Stimulated activated CD4-positive, alpha-beta T cell treated with anti-CD3 and anti-CD28 coated beads, Interleukin-1b, Interleukin-23, amount 100 ng/mL, for 24 hours (primary cell): ENCODE results near the gene CENPB.
"Not testable (repeated sequence)": the region's sequence is repeated elsewhere in the genome, so short reads cannot be mapped to it uniquely, and the experiment has no call there.

Experiments used
- DNase-seq, 4 experiments: peaks; one replicate each; pipeline ENCODE4 v3.0.0-alpha.2; 2020; ENCODE audit warnings: low read depth in 4 of 4, low spot score in 1 of 4

Gene CENPB, protein sequence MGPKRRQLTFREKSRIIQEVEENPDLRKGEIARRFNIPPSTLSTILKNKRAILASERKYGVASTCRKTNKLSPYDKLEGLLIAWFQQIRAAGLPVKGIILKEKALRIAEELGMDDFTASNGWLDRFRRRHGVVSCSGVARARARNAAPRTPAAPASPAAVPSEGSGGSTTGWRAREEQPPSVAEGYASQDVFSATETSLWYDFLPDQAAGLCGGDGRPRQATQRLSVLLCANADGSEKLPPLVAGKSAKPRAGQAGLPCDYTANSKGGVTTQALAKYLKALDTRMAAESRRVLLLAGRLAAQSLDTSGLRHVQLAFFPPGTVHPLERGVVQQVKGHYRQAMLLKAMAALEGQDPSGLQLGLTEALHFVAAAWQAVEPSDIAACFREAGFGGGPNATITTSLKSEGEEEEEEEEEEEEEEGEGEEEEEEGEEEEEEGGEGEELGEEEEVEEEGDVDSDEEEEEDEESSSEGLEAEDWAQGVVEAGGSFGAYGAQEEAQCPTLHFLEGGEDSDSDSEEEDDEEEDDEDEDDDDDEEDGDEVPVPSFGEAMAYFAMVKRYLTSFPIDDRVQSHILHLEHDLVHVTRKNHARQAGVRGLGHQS

DNA sequence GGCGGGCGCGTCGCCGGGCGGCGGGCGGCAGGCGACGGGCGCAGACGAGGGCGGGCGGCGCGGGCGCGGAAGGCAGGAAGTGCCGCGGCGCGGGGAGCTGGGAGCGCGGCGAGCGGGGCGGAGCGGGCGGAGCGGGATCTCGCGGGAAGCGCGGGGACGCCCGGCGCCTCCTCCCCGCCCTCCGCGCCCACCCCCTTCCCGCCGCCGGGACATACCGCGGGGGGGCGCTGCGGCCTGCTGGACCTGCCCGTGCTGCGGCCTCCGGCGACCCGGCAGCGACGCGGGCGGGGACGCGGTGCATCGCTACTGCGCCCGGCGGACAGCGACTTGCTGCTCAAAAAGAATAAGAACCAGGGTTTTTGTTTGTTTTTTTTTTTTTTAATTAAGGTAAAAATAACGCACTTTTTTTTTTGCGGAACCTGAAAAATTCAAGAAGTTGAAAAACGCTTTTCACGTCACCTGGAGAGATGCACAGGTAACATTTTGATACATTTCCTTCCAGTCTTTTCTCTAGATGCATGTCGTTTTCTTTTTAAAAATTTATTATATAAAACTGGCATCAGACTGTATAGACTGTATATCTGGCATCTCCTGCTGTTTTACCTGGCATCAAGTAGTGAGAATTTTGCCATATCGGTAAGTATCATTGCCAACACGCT, at the start of gene CENPB:
Gene CENPB (minus strand): TSS at position 76 of the 659 bp plus-strand sequence. CDS start 257 bp downstream, outside the sequence.
- peak; percentile 77 to 90 (median 82) for DNase-seq

DNA sequence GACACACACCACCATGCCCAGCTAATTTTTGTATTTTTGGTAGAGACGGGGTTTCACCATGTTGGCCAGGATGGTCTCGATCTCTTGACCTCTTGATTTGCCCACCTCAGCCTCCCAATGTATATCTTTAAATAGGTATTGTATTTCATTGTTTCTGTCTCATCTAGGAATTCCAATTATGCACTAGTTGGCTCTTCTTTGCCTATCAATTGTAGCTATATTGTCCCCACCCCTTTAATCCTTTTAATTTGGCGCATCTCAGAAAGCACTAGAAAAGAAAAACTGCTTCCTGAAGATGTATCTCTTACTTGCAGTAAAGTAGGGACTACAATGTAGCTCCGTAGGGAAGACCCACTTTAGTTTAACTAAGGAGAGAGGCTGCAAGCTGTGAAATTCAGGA, 49.6 kb upstream of the CENPB start:
- DNase-seq: no peak

DNA sequence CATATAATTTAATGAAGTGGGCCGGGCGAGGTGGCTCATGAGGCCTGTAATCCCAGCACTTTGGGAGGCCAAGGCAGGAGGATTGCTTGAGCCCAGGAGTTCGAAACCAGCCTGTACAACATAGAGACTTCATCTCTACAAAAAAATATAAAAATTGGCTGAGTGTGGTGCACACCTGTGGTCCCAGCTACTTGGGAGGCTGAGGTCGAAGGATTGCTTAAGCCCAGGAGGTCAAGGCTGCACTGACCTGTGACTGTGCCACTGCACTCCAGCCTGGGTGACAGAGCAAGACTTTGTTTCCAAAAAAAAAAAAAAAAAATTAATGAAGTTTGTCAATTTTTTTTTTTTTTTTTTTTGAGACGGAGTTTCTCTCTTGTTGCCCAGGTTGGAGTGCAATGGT, 43.4 kb upstream of the CENPB start:
- DNase-seq: not testable (repeated sequence)

DNA sequence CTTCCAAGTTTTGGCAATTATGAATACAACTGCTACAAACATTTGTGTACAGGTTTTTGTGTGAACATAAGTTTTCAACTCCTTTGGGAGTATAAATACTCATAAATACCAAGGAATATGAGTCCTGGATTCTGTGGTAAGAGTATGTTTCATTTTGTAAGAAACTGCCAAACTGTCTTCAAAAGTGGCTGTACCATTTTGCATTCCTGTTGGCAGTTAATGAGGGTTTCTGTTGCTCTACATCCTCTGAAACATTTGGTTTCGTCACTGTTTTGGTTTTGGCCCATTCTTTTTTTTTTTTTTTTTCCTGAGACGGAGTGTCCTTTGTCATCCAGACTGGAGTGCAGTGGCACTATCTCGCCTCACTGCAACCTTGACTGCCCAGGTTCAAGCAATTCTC, 42.3 kb upstream of the CENPB start:
- DNase-seq: no peak

DNA sequence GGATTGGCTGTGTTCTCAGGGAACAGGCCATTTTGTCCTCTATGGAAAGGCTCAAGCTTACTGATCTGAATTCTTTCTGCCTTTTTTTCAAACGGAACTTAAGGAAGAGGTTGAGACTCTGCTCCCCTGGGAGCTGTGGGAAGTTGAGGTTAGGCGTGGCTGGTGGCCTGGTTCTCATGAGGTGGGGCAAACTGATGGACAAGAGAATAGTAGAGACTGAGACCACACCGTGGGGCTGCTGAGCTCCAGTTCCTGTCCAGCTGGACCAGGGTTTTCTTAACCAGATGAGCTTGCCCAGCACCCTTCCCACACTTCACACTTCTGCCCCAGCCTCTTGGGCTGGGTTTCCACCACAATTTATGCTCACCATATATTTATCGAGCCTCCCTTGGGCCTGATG, 39.9 kb upstream of the CENPB start:
- no peak for DNase-seq

DNA sequence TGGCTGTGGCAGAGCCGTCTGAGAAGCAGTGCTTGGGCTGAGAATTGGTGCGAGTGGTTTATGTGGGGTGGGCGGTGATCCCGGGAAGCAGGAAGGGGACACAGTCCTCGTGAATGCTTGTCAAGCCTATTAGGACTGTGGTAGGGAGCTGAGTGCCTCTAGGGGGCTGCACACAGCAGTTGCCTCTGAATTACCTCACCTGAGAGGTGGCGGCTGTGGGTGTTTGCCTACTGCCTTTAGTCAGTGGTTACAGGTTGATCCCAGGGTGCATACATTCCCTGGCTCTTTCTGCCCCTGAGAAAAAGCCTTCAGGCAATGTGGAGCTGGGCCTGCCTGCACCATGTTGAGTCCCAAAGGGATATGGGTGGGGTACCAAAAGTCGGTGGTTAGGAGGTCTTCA, 39.0 kb upstream of the CENPB start:
- DNase-seq: no peak

DNA sequence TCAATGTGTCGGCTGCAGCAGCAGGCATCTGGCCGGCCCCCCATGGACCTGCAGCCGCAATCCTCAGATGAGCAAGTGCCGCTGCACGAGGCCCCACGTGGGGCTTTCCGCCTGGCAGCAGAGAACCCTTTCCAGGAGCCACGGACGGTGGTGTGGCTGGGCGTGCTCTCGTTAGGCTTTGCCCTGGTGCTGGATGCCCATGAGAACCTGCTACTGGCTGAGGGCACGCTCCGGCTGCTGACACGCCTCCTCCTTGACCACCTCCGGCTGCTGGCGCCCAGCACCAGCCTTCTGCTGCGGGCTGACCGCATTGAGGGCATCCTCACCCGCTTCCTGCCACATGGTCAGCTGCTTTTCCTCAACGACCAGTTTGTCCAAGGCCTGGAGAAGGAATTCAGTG, 37.3 kb upstream of the CENPB start:
- DNase-seq: no peak

DNA sequence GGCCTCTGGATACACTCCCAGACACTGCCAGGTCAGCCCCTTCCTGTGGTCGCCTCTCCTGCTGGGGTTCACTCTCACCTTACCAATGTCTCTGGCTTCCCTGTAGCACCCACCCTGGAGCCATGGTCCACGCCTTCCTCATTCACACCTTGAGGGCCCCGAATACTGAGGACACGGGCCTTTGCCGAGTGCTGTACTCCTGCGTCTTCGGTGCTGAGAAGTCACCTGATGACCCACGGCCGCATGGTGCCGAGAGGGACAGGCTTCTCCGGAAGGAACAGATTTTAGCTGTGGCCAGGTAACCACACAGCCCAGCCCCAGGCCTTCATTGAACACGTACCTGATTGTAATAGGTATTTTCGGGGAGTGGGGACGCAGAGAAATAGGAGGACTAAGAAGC, 35.5 kb upstream of the CENPB start:
- DNase-seq: no peak

DNA sequence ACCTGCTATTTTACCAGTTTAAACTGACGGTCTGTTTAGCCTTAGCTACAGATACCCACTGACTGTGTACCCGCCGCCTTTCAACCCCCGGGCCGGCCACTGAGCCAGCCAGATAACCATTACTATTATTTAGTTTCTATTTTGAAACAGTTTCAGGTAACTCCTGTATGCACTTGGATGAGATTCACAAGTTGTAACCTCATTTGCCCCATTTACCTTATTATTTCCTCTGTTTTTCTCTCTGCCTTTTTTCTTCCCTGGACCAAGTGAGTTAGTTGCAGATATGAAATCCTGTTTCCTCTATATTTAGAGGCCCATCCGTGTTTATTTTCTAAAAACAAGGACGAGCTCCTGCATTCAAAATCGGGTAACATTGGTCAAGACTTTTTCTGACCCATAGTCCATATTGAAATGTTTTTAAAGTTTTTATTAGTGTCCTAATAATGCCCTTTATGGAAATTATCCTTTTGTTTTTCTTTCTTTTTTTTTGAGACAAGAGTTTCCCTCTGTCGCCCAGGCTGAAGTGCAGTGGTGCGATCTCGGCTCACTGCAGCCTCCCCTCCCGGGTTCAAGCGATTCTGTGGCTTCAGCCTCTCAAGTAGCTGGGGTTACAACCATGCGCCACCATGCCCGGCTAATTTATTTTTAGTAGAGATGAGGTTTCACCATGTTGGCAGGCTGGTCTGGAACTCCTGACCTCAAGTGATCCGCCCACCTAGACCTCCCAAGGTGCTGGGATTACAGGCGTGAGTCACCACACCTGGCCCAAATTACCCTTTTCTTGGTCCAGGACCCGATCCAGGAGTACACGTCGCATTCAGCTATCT, 34.6 kb upstream of the CENPB start:
- DNase-seq: no peak

DNA sequence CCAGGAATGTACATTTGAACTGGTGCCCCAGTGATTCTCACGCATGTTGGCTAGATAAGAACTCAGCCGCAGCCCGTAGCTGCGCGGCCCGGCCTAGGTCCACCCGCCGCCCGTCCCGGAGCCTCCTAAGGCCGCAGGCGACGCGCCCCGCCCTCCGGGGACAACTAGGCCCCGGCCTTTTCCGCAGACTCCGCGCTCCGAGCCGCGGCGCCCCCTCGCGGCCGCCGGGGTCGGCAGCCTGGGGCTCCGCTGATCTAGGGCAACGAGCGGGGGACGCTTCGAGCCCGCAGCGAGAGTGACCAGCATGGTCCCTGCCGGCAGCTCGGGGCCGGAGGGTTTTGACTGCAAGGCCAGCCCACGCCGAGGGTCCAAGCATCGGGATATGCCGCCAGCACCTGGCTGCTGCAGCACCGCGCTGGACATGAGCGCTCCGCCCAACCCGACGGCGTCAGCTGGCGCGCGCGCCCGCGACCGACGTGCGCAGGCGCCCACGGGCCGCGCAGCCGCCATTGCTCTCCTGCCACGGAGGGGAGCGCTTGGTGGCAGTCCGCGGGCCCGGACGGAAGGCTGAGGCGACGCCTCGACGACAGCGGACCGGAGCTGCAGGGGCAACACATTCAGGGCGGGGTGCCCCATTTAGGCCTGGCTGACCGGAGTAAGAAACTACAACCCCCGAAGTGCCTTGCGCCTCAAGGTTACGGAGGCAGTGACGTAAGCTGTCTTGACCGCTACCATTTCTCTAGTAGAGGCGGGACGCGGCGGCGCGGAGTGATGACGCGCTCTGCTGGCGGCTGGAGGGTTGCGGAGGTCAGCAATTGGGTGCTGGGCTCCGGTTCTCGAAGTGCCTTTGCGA, 33.7 kb upstream of the CENPB start, which contains the start of gene AP5S1:
Gene AP5S1 (plus strand): TSS at position 500 of the 853 bp plus-strand sequence. CDS start 1,571 bp downstream, outside the sequence.
- DNase-seq: peak; percentile 76 to 87 (median 83)

DNA sequence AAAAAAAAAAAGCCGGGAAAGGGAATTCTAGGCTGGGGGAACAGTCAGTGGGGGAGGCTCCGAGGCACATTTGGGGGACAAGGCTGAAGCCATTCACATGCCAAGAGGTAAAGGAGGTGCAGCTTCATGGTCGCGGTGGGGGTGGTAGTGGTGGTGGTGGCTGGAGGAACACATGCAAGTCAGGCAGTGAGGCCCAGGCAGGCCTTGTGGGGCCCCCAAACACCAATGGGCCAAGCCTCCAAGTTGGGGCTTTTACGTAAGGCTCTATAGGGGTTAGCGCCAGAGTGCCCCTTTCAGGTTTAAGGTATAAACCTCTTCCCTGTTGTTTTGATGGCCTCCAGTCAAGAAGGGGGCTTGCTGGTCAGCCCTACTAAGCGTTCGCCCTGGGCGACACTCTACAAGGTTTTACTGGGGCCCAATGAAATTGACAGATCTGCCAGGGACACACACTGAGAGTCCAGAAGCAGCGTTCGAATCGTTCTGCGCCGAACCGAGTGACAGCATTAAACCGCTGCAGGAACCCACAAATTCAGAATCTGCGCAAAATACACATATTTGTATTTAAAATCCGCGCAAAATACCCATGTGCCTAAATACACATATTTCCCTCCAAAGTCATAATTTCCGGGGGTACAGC, 33.0 kb upstream of the CENPB start:
- DNase-seq: no peak

DNA sequence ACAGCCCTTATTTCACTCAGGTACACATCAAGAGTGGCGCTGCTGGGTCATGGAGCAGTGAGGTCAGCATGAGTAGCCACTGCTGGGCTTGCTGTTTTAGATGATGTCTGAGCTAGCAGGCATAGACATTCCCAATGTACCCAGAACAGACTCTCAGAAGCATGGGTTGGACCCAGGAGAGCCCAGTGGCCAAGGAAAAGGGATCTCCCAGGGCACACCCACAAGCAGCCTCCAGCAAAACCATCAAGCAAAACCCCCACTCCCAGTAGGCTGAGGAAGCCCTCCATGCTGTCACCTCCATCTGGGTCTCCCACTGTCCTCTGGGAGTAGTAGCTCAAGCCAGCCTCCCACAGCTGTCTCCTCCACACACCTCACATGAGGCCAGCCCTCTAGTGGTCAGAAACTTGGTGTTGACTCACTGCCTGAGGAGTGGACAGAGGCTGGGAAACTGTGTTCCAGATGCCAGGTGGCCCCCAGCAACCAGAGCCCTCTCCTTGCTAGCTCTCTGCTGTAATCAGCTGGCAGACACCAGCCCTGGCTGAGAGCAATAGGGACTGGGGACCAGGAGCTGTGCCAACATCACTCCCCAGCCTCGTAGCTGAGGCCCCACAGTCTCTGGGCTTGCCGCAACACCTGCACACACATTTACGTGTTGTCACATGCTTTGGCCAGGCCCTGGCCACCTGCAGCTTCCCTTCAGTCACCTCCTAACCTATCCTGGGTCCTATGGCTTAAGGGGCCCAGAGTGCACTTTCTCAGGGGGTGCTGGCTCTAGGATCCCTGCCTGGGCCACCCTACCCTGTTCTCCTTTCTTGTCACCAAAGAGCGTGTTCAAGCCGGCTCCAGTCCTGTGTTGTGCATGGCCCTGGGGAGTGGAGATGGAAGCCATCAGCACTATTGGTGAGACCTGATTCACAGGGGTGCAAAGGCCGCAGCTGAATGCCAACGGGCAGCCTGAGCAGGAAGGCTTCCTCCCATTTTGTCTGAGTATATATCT, 31.9 kb upstream of the CENPB start:
- no peak for DNase-seq

DNA sequence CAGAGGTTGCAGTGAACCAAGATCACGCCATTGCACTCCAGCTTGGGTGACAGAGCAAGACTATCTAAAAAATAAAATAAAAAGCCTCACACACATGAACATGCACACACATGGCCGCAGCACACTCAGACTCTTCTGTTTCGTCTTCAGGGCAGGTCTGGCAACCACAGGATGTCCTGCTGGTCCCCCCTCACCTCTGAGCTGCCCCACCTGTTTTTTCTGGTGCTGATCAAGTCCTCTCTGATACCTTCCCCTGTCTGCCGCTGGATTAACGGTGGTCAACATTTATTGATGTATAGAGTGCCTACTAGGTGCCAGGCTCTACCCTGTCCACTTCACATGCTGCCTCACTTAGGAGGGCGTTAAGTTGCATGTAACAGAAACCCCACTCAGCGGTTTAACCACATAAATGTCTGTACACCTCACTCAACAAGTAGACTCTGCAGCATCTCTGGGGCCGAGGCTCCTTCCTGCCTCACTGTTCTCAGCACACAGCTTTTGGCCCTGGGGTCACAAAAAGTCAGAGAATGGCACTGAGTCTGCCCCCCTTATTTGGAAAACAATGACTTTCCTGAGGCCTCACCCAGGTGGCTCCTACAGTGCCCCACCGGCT, 29.3 kb upstream of the CENPB start:
- DNase-seq: no peak

DNA sequence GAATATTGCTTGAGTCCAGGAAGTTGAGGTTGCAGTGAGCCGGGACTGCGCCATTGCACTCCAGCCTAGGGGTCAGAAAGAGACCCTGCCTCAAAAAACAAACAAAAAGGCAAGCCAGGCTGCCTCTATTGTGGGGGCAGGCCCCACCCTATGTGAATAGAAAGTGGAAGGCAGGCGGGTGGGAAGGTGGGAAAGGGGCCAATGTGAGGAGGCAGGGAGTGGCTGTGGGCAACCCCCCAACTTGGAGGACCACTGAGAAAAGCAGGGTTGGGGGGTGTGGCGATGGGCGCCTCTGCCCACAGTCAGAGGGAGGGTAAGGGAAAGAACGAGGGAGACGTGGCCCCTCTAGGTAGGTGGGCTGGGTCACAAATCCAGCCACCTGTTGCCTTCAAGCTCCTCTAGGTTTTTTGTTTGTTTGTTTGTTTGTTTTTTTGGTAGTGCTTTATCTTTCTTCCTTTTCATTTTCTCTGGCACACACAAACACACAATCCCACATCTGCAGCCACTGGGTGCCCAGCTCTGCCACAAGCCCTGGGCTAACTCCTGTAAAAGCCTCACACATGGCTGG, 28.5 kb upstream of the CENPB start:
- no peak for DNase-seq

DNA sequence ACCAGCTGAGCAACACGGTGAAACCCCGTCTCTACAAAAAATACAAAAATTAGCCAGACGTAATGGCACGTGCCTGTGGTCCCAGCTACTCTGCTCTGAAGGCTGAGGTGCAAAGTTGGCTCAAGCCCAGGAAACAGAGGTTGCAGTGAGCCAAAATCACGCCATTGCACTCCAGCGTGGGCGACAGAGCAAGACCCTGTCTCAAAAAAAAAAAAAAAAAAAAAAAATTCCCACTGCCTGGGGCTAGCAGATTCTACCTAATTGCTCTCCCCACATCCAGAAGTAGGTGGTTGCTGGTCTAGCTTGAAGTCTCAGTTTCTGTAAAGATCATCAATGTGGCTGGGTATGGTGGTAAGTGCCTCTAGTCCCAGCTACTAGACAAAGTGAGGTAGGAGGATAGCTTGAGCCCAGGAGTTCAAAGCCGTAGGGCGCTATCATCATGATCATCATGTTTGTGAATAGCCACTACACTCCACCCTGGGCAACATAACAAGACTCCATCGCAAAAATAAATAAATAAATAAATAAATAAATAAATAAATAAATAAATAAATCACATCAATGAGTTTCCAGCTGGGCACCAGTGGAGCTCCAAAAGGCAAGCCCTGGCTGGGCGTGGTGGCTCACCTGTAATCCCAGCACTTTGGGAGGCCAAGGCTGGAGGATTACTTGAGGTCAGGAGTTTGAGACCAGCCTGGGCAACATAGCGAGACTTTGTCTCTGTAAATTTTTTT, 27.5 kb upstream of the CENPB start:
- no peak for DNase-seq

DNA sequence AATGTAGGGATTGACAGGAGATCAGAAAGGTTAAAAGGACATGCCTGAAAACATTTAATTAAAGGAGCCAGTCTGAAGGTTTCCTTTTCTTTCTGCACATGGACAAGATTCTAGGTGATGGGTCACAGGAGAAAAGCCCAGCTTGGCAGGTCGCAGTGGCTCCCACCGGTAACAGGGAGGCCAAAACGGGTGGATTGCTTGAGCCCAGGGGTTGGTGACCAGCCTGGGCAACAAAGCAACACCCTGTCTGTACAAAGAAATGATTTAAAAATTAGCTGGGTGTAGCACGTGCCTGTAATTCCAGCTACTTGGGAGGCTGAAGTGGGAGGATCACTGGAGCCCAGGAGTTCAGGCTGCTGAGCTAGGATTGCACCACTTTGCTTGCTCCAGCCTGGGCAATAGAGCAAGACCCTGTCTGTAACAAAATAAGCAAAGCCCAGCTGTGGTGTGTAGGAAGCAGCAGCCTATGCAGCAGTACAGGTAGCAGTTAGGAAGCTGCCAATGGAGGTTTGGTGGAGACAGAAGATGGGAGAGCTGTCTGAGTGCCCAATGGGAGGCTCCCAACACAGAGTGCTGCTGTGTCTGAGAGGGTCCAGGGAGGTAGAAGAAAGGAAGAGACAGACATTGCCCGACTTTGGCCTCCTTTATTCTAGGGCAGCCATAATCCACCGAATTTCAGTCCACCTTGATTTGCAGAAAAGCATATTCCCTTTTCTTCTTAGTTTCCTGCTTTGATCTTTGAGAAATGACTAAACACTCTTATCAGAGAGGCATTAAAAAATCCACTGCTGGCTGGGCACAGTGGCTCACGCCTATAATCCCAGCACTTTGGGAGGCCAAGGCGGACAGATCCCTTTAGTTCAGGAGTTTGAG, 26.7 kb upstream of the CENPB start:
- no peak for DNase-seq
